Stomach (tissue), 4 donors: ENCODE measurements around the gene VAV3.

Experiments
- CTCF ChIP-seq, 7 experiments: fragments of 450-650 bp in 4 of 7; fragments of 200-600 bp in 3 of 7; sonication (generic) in 3 of 7; IDR thresholded peaks; one replicate each; pipeline ENCODE4 v1.5.1; 2016 to 2019; ENCODE audit warnings: antibody characterized with exemption in 7 of 7, control low read depth in 2 of 7, mild to moderate bottlenecking in 1 of 7
- EP300 ChIP-seq: sonication (generic); formaldehyde crosslinking; IDR thresholded peaks from one replicate; pipeline ENCODE4 v1.6.1; 2017; ENCODE audit warnings: antibody characterized with exemption
- POLR2AphosphoS5 ChIP-seq, 3 donors: sonication (generic); formaldehyde crosslinking; IDR thresholded peaks; one replicate each; pipeline ENCODE4 v1.6.1; 2016; ENCODE audit warnings: antibody characterized with exemption in 3 of 3

- TF ChIP-seq EP300 = no peak
- TF ChIP-seq CTCF (IDR thresholded peaks at IDR 0.05) = no peak
- TF ChIP-seq POLR2AphosphoS5 (IDR thresholded peaks at IDR 0.05) = no peak
These were observed 135.8 kb downstream of the VAV3 start for GRCh38 chr1:107829036-107829770.
